ENCODE measurements around the gene CROCC2. TPM values are rescaled to one million over a fixed set of nuclear protein-coding genes. Genes with fewer than 3 reads are reported as not detected.

The CROCC2 gene
- total and polyA plus RNA-seq, 9 donors, result 0.04 to 0.50 (median 0.21) TPM; not detected in 1

DNA sequence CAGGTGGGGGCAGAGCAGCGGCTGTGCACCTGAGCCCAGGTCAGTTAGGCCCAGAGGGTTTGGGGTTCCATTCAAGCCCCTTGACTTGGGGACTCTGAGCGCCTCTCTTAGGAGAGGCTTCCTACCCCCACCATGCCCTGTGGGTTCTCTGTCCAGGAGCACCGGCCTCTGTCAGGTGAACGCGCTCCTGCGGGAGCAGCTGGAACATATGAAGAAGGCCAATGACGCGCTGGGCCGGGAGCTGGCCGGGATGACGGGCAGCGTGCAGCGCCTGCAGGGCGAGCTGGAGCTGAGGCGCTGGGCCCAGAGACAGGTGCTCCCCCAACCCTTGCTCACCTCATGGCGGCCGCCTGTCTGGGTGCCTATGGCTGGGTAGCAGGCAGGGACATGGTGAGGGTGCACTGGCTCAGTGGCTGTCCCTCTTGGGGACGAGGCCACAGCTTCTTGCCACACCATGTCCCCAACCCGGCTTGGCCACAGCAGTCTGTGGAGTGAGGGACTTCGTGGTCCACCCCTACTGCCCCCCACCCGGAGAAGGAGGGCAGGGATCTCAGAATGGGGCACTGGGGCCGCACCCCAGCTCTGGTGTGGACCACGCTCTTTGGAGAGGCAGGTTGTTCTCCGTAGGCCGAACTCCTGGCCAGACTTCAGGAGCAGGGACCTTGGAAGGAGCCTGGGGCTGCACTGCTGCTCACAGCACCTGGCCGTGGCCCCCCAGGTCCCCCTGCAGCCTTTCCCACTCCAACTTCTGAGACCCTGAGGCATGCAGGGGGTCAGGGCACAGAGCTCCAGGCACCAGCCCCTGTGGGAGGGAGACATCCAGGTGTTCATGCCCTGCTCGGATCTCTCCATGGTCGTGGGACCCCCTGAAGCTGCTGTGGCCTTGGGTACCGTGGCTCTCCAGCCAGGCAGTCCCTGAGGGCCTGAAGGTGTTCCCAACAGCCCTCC lies 19.7 kb downstream of the CROCC2 start:
- no peaks in the 10 kb centered on the region for H3K36me3 ChIP-seq (ENCODE audit: control insufficient read depth, insufficient read depth, low read length)
- H3K4me3 ChIP-seq (ENCODE audit: low read length), result no peak overlapping the region
- no peak for DNase-seq
- WGBS (ENCODE audit: insufficient coverage), result 74% methylated on average over 24 of the region's 29 CpGs
- peaks cover 4% of the 10 kb centered on the region for H3K27me3 ChIP-seq (ENCODE audit: control insufficient read depth, insufficient read depth, low read length)
- H3K9me3 ChIP-seq (replicated peaks; ENCODE audit: control insufficient read depth, low read depth, low read length), result peaks cover 2% of the 10 kb centered on the region
- peaks cover 28% of the 10 kb centered on the region for H3K4me1 ChIP-seq (ENCODE audit: control insufficient read depth, insufficient read depth, low read length)
- no peak overlapping the region for H3K27ac ChIP-seq (ENCODE audit: low read length)

DNA sequence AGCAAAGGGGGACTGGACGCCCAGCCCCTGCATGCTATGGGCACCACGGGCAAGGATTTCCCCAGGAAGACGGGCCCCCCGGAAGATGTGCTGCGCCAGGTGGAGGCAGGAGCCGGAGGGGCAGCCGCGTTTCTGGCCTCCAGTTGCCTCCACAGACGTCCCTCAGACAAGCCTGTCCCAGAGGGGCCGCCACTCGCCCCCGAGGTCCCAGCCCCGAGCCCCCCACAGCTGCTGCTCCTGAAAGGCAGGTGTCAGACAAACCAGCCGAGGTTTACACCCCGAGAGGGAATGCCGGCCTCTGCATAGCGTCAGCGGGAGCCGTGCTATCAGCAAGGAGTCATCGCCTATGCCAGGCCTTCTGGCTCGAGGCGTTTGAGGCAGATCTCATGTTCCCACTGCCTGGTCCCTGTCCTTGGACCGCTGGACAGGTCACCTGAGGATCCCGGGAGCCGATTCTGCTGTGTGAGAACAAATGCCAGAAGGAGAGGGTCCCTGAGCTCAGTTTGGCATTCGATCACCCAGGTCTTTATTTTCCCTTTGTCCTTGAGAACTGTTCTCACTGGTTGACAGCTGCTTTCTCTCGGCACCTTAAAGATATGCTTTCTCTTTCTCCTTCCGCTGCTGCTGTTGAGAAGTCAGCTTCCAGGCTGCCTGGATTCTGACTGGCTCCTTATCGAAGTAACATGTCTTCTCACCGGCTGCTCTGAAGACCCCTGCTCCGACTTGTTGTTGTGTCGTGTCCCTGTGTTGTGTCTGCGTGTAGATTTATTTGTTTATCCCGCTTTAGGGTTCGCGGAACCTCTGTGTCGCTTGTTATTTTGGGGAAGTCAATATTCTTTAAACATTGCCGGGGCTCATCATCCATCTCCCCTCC lies 20.6 kb downstream of the CROCC2 start:
- H3K27me3 ChIP-seq (ENCODE audit: control insufficient read depth, insufficient read depth, low read length), result peaks cover 4% of the 10 kb centered on the region
- 42% methylated on average over 31 of the region's 38 CpGs for WGBS (ENCODE audit: insufficient coverage)
- no peak overlapping the region for H3K4me3 ChIP-seq (ENCODE audit: low read length)
- DNase-seq, result no peak
- H3K4me1 ChIP-seq (ENCODE audit: control insufficient read depth, insufficient read depth, low read length), result peaks cover 19% of the 10 kb centered on the region
- no peak overlapping the region for H3K27ac ChIP-seq (ENCODE audit: low read length)
- no peaks in the 10 kb centered on the region for H3K36me3 ChIP-seq (ENCODE audit: control insufficient read depth, insufficient read depth, low read length)
- peaks cover 2% of the 10 kb centered on the region for H3K9me3 ChIP-seq (replicated peaks; ENCODE audit: control insufficient read depth, low read depth, low read length)

DNA sequence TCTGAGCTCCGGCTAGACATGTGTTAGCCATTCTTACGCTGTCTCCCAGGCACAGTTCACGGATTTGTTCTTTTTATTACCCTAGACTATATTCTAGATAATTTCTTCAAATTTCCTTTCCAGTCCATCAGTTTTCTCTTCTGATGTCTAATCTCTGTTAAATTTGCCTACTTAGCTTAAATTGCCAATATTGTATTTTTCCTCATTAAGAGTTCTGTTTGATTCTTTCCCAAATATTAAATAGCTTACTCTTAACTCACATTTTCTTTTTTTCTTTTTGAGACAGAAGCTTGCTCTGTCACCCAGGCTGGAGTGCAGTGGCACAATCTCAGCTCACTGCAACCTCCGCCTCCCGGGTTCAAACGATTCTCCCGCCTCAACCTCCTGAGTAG lies 21.2 kb downstream of the CROCC2 start:
- 89% methylated on average over 5 of the region's 7 CpGs for WGBS (ENCODE audit: insufficient coverage)
- DNase-seq, result no peak
- H3K36me3 ChIP-seq (ENCODE audit: control insufficient read depth, insufficient read depth, low read length), result no peaks in the 10 kb centered on the region
- peaks cover 18% of the 10 kb centered on the region for H3K4me1 ChIP-seq (ENCODE audit: control insufficient read depth, insufficient read depth, low read length)
- peaks cover 4% of the 10 kb centered on the region for H3K27me3 ChIP-seq (ENCODE audit: control insufficient read depth, insufficient read depth, low read length)
- H3K4me3 ChIP-seq (ENCODE audit: low read length), result no peak overlapping the region
- H3K27ac ChIP-seq (ENCODE audit: low read length), result no peak overlapping the region
- H3K9me3 ChIP-seq (replicated peaks; ENCODE audit: control insufficient read depth, low read depth, low read length), result peaks cover 2% of the 10 kb centered on the region

DNA sequence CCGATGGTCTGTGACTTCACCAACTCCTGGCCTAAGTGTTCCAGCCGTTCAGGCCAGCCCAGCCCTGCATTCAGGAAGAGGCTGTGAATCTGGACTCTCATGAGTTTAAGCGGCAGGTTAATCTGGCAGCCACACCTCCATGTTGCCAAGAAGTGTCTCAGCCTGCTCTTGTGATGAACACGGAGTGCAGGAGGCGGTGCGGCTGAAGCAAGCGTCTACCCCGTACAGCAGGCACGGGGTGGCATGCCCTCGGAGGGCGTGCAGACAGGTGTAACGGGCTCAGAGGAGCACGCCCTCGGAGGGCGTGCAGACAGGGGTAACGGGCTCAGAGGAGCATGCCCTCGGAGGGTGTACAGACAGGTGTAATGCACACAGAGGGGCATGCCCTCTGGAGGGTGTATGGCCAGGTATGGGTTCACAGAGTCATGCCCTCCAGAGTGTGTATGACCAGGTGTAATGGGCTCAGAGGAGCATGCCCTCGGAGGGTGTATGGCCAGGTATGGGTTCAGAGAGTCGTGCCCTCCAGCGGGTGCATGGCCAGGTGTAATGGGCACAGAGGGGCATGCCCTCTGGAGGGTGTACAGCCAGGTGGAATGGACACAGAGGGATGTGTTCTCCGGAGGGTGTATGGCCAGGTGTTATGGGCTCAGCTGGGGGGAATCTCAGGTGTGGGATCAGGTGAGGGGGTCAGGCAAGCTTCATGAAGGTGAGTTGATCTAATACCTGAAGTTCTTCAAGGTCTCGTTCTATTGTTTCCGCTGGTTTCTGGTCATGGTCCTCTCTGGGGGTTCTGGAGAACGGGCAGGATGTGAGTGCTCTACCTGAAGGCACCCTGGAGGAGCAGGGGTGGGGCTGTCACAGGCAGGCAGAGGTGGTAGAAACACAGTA lies 22.6 kb downstream of the CROCC2 start:
- no peak overlapping the region for H3K27ac ChIP-seq (ENCODE audit: low read length)

DNA sequence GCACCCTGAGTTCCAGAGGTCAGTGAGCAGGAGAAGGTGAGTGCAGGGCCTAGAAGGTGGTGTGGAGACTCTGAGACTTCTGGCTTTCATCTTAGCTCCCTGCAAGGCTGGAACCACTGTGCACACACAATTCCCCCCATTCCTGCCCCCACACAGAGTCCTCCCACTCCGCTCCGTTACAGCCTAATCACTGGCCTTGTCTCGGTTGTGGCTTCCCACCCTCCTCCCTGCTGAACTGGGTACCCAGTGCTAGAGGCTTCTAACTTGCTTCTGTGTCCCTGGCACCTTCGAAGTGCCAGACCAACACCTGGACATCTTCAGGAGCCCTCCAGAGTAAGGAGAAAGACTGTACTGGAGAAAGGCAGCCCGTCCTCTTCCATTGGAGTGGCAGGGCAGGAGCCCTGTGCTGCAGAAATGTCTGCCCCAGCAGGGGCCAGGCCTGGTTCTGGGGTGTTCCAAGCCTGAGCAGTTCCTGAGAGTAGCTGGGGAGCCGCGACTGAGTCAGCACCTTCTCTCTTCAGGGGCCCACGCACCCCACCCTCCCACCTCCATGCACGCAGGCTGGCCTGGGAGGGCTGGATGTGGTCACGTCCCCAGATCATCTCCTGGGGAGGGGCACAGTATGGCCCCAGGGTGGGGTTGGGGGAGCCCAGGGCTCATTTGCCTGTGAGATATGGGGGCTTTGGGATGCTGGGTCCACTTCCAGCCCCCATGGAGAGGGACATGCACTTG lies 23.4 kb downstream of the CROCC2 start:
- WGBS (ENCODE audit: insufficient coverage), result 47% methylated on average over 5 of the region's 10 CpGs
- H3K27me3 ChIP-seq (ENCODE audit: control insufficient read depth, insufficient read depth, low read length), result peaks cover 4% of the 10 kb centered on the region
- DNase-seq, result no peak
- H3K9me3 ChIP-seq (replicated peaks; ENCODE audit: control insufficient read depth, low read depth, low read length), result peaks cover 2% of the 10 kb centered on the region
- peaks cover 32% of the 10 kb centered on the region for H3K4me1 ChIP-seq (ENCODE audit: control insufficient read depth, insufficient read depth, low read length)
- no peaks in the 10 kb centered on the region for H3K36me3 ChIP-seq (ENCODE audit: control insufficient read depth, insufficient read depth, low read length)
- H3K4me3 ChIP-seq (ENCODE audit: low read length), result no peak overlapping the region
- no peak overlapping the region for H3K27ac ChIP-seq (ENCODE audit: low read length)

More for the DNA sequence above, 22.6 kb downstream of the CROCC2 start:
- Histone ChIP-seq H3K36me3 (ENCODE audit: control insufficient read depth, insufficient read depth, low read length) (no peaks in the 10 kb centered on the region), H3K9me3 (replicated peaks; ENCODE audit: control insufficient read depth, low read depth, low read length) (peaks cover 2% of the 10 kb centered on the region), H3K4me1 (ENCODE audit: control insufficient read depth, insufficient read depth, low read length) (peaks cover 25% of the 10 kb centered on the region), H3K4me3 (ENCODE audit: low read length) (no peak overlapping the region), H3K27me3 (ENCODE audit: control insufficient read depth, insufficient read depth, low read length) (peaks cover 4% of the 10 kb centered on the region)
- DNase-seq, result no peak
- WGBS (ENCODE audit: insufficient coverage), result 86% methylated on average over 20 of the region's 24 CpGs

DNA sequence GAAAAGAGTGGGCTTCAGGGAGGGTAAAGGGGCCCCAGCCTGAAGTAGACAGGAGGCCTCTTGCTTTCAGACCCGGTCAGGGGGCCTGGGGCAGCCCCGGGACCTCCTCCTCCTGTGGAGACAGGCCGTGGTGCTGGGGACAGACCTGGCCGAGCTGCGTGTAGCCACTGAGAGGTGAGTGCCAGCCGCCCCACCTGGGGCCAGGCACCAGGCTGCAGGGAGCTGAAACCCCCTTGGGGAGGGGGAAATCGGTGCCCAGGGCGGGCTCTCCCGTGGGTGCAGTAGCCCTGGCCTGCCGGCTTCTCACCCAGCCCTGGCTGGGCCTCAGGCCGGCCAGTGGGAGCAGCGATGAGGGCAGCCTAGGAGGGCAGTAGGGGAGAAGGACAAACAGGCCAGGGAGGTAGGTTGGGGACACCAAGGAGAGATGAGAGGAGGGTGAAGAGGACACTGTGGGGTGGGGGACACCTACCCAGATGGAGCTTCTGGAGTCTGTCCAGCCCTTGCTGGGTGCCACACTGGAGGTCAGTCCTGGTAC lies 24.0 kb downstream of the CROCC2 start:
- Histone ChIP-seq H3K9me3 (replicated peaks; ENCODE audit: control insufficient read depth, low read depth, low read length) (peaks cover 2% of the 10 kb centered on the region), H3K4me3 (ENCODE audit: low read length) (no peak overlapping the region), H3K27ac (ENCODE audit: low read length) (no peak overlapping the region), H3K27me3 (ENCODE audit: control insufficient read depth, insufficient read depth, low read length) (peaks cover 4% of the 10 kb centered on the region), H3K36me3 (ENCODE audit: control insufficient read depth, insufficient read depth, low read length) (no peaks in the 10 kb centered on the region), H3K4me1 (ENCODE audit: control insufficient read depth, insufficient read depth, low read length) (peaks cover 38% of the 10 kb centered on the region)
- WGBS (ENCODE audit: insufficient coverage), result 73% methylated on average over 9 of the region's 12 CpGs
- DNase-seq, result no peak

DNA sequence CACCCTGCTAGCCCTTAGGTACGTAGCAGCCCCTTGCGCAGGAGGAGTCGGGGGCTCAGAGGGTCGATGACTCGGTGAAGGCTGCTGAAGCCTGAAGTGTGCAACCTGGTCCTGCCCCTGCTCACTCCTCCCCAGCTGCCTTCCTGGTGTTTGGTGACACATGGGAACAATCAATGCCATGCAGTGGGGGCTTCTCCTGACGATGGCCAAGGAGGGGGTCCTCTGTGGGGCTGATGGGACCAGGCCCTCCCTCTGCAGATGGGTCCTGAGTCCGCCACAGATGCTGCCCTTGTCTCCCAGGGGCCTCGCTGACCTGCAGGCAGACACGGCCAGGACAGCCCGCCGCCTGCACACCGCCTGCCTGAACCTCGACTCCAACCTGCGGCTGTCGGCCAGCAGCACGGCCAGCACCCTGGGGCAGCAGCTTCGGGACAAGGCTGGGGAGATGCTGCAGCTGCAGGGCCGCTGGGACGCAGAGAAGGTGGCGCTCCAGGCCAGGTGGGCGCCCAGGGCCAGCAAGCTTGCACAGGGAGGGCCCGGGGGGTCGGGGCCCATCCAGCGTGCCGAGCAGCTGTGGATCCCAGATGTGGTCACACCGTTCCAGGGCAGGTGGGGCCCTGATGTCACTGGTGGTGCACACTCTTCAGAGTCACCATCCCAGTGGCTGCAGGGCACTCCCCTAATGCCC lies 24.6 kb downstream of the CROCC2 start:
- Histone ChIP-seq H3K9me3 (replicated peaks; ENCODE audit: control insufficient read depth, low read depth, low read length) (peaks cover 2% of the 10 kb centered on the region), H3K36me3 (ENCODE audit: control insufficient read depth, insufficient read depth, low read length) (no peaks in the 10 kb centered on the region), H3K4me3 (ENCODE audit: low read length) (no peak overlapping the region), H3K4me1 (ENCODE audit: control insufficient read depth, insufficient read depth, low read length) (peaks cover 42% of the 10 kb centered on the region), H3K27ac (ENCODE audit: low read length) (no peak overlapping the region), H3K27me3 (ENCODE audit: control insufficient read depth, insufficient read depth, low read length) (peaks cover 4% of the 10 kb centered on the region)
- no peak for DNase-seq
- WGBS (ENCODE audit: insufficient coverage), result 58% methylated on average over 26 of the region's 26 CpGs

DNA sequence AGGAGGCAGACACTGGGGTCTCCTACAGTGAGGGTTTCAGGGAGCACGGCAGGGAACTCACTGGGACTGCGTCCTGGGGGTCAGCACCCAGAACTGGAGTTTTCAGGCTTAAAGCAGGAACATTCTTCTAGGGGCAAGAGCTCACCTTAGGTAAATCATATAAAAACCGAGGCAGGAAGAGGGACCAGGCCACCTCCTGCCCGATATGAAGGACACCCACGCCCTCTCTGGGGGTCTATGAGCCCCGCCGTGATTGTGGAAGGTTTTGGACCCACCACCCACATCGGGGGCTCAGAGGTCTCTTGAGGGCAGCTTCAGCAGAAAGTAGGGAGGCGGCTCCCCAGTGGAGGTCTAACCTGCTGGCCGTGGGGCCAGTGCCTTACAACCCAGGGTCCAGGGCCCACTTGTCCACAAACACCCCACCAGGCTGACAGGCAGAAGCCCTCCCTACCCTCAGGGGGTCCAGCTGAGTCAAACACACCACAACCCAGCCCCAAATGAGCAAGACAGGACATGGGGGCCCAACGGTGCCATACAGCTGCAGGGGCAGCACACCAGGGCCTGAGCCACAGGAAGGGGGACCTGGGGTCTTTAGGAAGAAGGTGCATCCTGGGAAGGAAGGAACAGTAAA lies 25.3 kb downstream of the CROCC2 start:
- DNase-seq, result no peak
- 86% methylated on average over 10 of the region's 11 CpGs for whole genome bisulfite sequencing (ENCODE audit: insufficient coverage)
- Histone ChIP-seq H3K4me1 (ENCODE audit: control insufficient read depth, insufficient read depth, low read length) (peaks cover 42% of the 10 kb centered on the region), H3K36me3 (ENCODE audit: control insufficient read depth, insufficient read depth, low read length) (no peaks in the 10 kb centered on the region), H3K4me3 (ENCODE audit: low read length) (no peak overlapping the region), H3K27me3 (ENCODE audit: control insufficient read depth, insufficient read depth, low read length) (no peaks in the 10 kb centered on the region), H3K27ac (ENCODE audit: low read length) (no peak overlapping the region), H3K9me3 (replicated peaks; ENCODE audit: control insufficient read depth, low read depth, low read length) (peaks cover 2% of the 10 kb centered on the region)

Measured in muscle of leg (tissue), 11 donors.